H1 (cell line): Measurements from ENCODE around the gene ROBO4. TPM values are rescaled to one million over a fixed set of nuclear protein-coding genes. Genes with fewer than 3 reads are reported as not detected.

Experiments used
- CTCF ChIA-PET: fragments of 300-600 bp; sonication (Branson Sonifier 250); formaldehyde crosslinking; loops from one replicate; lab custom pipeline; 2021; ENCODE audit not compliant: partially characterized antibody; lab: Charles Lee
- POLR2A ChIA-PET: fragments of 300-600 bp; sonication (Branson Sonifier 250); formaldehyde crosslinking; loops from one replicate; lab custom pipeline; 2021; ENCODE audit warnings: inconsistent platforms; ENCODE audit not compliant: partially characterized antibody; lab: Charles Lee
- DNase-seq, 2 experiments: peaks; one replicate each; pipeline versions ENCODE4 v3.0.0 to v3.0.0-alpha.2; 2010 to 2022; ENCODE audit warnings: low spot score in 2 of 2, low read depth in 1 of 2, mixed read lengths in 1 of 2
- FAIRE-seq: peaks from 2 replicates; lab custom pipeline; 2011; peaks lifted over from hg19 to GRCh38; lab: Jason Lieb, UNC
- H2AFZ ChIP-seq: 2 replicates; pipeline ENCODE4 v1.8.1; 2012; ENCODE audit warnings: low read length, inconsistent platforms
- H2AK5ac ChIP-seq: 2 replicates; pipeline ENCODE4 v1.6.1; 2013; ENCODE audit warnings: low read depth, low read length
- H2BK120ac ChIP-seq: replicated peaks from 2 replicates; pipeline ENCODE3; 2013; ENCODE audit warnings: low read depth, low read length, inconsistent platforms
- H2BK12ac ChIP-seq: 2 replicates; pipeline ENCODE4 v1.6.1; 2013; ENCODE audit warnings: low read depth, low read length
- H2BK15ac ChIP-seq: 2 replicates; pipeline ENCODE4 v1.6.1; 2013; ENCODE audit warnings: low read length
- H2BK20ac ChIP-seq: 2 replicates; pipeline ENCODE4 v1.6.1; 2013; ENCODE audit warnings: low read length
- H2BK5ac ChIP-seq: 2 replicates; pipeline ENCODE4 v1.6.1; 2013; ENCODE audit warnings: low read depth, low read length
- H3K14ac ChIP-seq: 2 replicates; pipeline ENCODE4 v1.6.1; 2013; ENCODE audit warnings: inconsistent platforms; ENCODE audit not compliant: insufficient read length
- H3K18ac ChIP-seq: 2 replicates; pipeline ENCODE4 v1.6.1; 2013; ENCODE audit warnings: low read length; ENCODE audit errors: extremely low read depth
- H3K23ac ChIP-seq: 2 replicates; pipeline ENCODE4 v1.6.1; 2013; ENCODE audit warnings: inconsistent platforms; ENCODE audit not compliant: insufficient read length
- H3K23me2 ChIP-seq: 2 replicates; pipeline ENCODE4 v1.6.1; 2013; ENCODE audit warnings: low read depth, low read length
- H3K27ac ChIP-seq: 2 replicates; pipeline ENCODE4 v1.6.1; 2011; ENCODE audit warnings: low read depth, low read length, inconsistent platforms
- H3K27me3 ChIP-seq, 4 experiments: replicated peaks in 1 of 4; 1 replicate in 1 of 4; 2 replicates in 3 of 4; pipeline versions ENCODE4 v1.6.1 to v1.8.1; 2011 to 2013; ENCODE audit warnings: low read length in 3 of 4, mild to moderate bottlenecking in 3 of 4, inconsistent platforms in 2 of 4, mixed read lengths in 2 of 4, moderate library complexity in 1 of 4; ENCODE audit not compliant: control insufficient read depth in 3 of 4, insufficient read depth in 3 of 4; ENCODE audit errors: extremely low read depth in 1 of 4
- H3K36me3 ChIP-seq, 4 experiments: 2 replicates each; pipeline versions ENCODE4 v1.6.1 to v1.8.1; 2011 to 2013; ENCODE audit warnings: mild to moderate bottlenecking in 4 of 4, low read length in 3 of 4, moderate library complexity in 2 of 4, control low read depth in 1 of 4, inconsistent platforms in 1 of 4; ENCODE audit not compliant: insufficient read depth in 4 of 4, control insufficient read depth in 2 of 4
- H3K4ac ChIP-seq: replicated peaks from 2 replicates; pipeline ENCODE3; 2013; ENCODE audit warnings: low read length, low read depth, mixed read lengths, inconsistent platforms; ENCODE audit not compliant: insufficient read length
- H3K4me1 ChIP-seq, 4 experiments: replicated peaks in 1 of 4; 1 replicate in 1 of 4; 2 replicates in 3 of 4; pipeline versions ENCODE4 v1.6.1 to v1.8.1; 2011 to 2013; ENCODE audit warnings: low read length in 3 of 4, inconsistent platforms in 2 of 4, mixed read lengths in 1 of 4; ENCODE audit not compliant: insufficient read depth in 4 of 4, control insufficient read depth in 3 of 4
- H3K4me2 ChIP-seq, 2 experiments: 2 replicates each; pipeline versions ENCODE4 v1.6.1 to v1.8.1; 2011 to 2013; ENCODE audit warnings: low read depth in 2 of 2, low read length in 2 of 2, control low read depth in 1 of 2, inconsistent platforms in 1 of 2, mild to moderate bottlenecking in 1 of 2; ENCODE audit not compliant: insufficient read depth in 1 of 2
- H3K4me3 ChIP-seq, 4 experiments: fragments of 200-600, 300-600 bp in 1 of 4; sonication (generic), shearing (Covaris generic), sonication (Bioruptor Twin) in 1 of 4; 2 replicates each; pipeline versions ENCODE4 v1.5.1 to v1.8.1; 2011 to 2016; ENCODE audit warnings: low read length in 4 of 4, low read depth in 3 of 4, control low read depth in 2 of 4, inconsistent platforms in 2 of 4, mild to moderate bottlenecking in 2 of 4, mixed read lengths in 1 of 4, moderate library complexity in 1 of 4; ENCODE audit not compliant: insufficient read depth in 2 of 4; ENCODE audit errors: extremely low read depth in 1 of 4
- H3K56ac ChIP-seq: replicated peaks from 2 replicates; pipeline ENCODE3; 2013; ENCODE audit warnings: low read depth, mild to moderate bottlenecking, mixed read lengths, low read length, inconsistent platforms; ENCODE audit not compliant: insufficient read length
- H3K79me1 ChIP-seq: 2 replicates; pipeline ENCODE4 v1.6.1; 2013; ENCODE audit warnings: low read depth, low read length, control low read depth
- H3K79me2 ChIP-seq, 2 experiments: 2 replicates each; pipeline versions ENCODE4 v1.6.1 to v1.8.1; 2012 to 2013; ENCODE audit warnings: low read length in 2 of 2, mild to moderate bottlenecking in 2 of 2, inconsistent platforms in 1 of 2; ENCODE audit not compliant: insufficient read depth in 2 of 2, control insufficient read depth in 1 of 2
- H3K9ac ChIP-seq, 4 experiments: replicated peaks in 1 of 4; 1 replicate in 1 of 4; 2 replicates in 3 of 4; pipeline versions ENCODE4 v1.6.1 to v1.8.1; 2011 to 2013; ENCODE audit warnings: low read depth in 3 of 4, low read length in 3 of 4, control low read depth in 2 of 4, mild to moderate bottlenecking in 2 of 4, moderate library complexity in 2 of 4, inconsistent platforms in 1 of 4; ENCODE audit errors: extremely low read depth in 1 of 4
- H3K9me3 ChIP-seq, 2 experiments: 2 replicates each; pipeline versions ENCODE4 v1.6.1 to v1.8.1; 2012 to 2013; ENCODE audit warnings: mild to moderate bottlenecking in 2 of 2, moderate library complexity in 2 of 2, control low read depth in 1 of 2, inconsistent platforms in 1 of 2, low read depth in 1 of 2, low read length in 1 of 2, mixed read lengths in 1 of 2; ENCODE audit not compliant: insufficient read depth in 2 of 2
- H4K20me1 ChIP-seq, 2 experiments: replicated peaks in 1 of 2; 2 replicates each; pipeline versions ENCODE3 to v1.8.1; 2011 to 2013; ENCODE audit warnings: inconsistent platforms in 2 of 2, low read length in 2 of 2, mild to moderate bottlenecking in 1 of 2; ENCODE audit not compliant: insufficient read depth in 2 of 2, control insufficient read depth in 1 of 2
- H4K5ac ChIP-seq: 2 replicates; pipeline ENCODE4 v1.6.1; 2013; ENCODE audit warnings: low read length, low read depth, mixed read lengths, inconsistent platforms; ENCODE audit not compliant: insufficient read length
- H4K8ac ChIP-seq: 2 replicates; pipeline ENCODE4 v1.8.0; 2013; ENCODE audit warnings: mild to moderate bottlenecking, moderate library complexity, low read length, inconsistent platforms; ENCODE audit not compliant: insufficient read depth; ENCODE audit errors: extremely low read depth
- H4K91ac ChIP-seq: replicated peaks from 2 replicates; pipeline ENCODE3; 2013; ENCODE audit warnings: low read length, mixed read lengths, inconsistent platforms; ENCODE audit not compliant: insufficient read length
- ASH2L ChIP-seq: fragments of 200-600, 300-600 bp; sonication (generic); IDR thresholded peaks from one replicate; pipeline ENCODE4 v1.7.1; 2017; ENCODE audit warnings: low read length
- BCL11A ChIP-seq, 2 experiments: IDR thresholded peaks; one replicate each; pipeline ENCODE4 v1.6.1; 2011; ENCODE audit warnings: low read depth in 2 of 2, low read length in 2 of 2, mild to moderate bottlenecking in 2 of 2
- CTBP2 ChIP-seq: IDR thresholded peaks from 2 replicates; pipeline ENCODE4 v1.7.0; 2011; ENCODE audit warnings: borderline replicate concordance, mild to moderate bottlenecking, moderate library complexity, mixed read lengths, low read length; ENCODE audit not compliant: insufficient read depth, insufficient read length
- EP300 ChIP-seq, 2 experiments: IDR thresholded peaks; 1 replicate in 1 of 2; 2 replicates in 1 of 2; pipeline ENCODE4 v1.6.1; 2011 to 2012; ENCODE audit warnings: low read depth in 2 of 2, low read length in 2 of 2, mild to moderate bottlenecking in 2 of 2, borderline replicate concordance in 1 of 2, inconsistent platforms in 1 of 2, moderate library complexity in 1 of 2
- FOSL1 ChIP-seq: IDR thresholded peaks from 2 replicates; pipeline ENCODE4 v1.6.1; 2011; ENCODE audit warnings: mild to moderate bottlenecking, low read depth, low read length, moderate library complexity; ENCODE audit not compliant: insufficient read depth
- KDM1A ChIP-seq: fragments of 200-600, 300-600 bp; sonication (generic); IDR thresholded peaks from 2 replicates; pipeline ENCODE4 v1.7.1; 2016; ENCODE audit warnings: mild to moderate bottlenecking, low read length, borderline replicate concordance
- PHF8 ChIP-seq: fragments of 200-600 bp; sonication (generic); conservative IDR thresholded peaks from 2 replicates; pipeline ENCODE4 v1.7.1; 2012; ENCODE audit warnings: low read depth, mild to moderate bottlenecking, inconsistent platforms, low read length, moderate library complexity
- POLR2A ChIP-seq, 2 experiments: IDR thresholded peaks; 1 replicate in 1 of 2; 2 replicates in 1 of 2; pipeline ENCODE4 v1.6.1; 2011; ENCODE audit warnings: low read depth in 2 of 2, low read length in 2 of 2, mild to moderate bottlenecking in 2 of 2; ENCODE audit errors: control extremely low read depth in 1 of 2
- SP2 ChIP-seq: IDR thresholded peaks from 2 replicates; pipeline ENCODE4 v1.6.1; 2012; ENCODE audit warnings: mild to moderate bottlenecking, low read length, inconsistent platforms
- SUZ12 ChIP-seq: fragments of 200-600 bp; sonication (generic); IDR thresholded peaks from 2 replicates; pipeline ENCODE4 v1.6.1; 2012; ENCODE audit warnings: mild to moderate bottlenecking, inconsistent platforms, low read length, moderate library complexity, mixed read lengths
- WGBS, 2 experiments: shearing (Covaris generic) in 1 of 2; methylation state at CpG; one replicate each; pipeline versions ENCODE4 v1.1.6 to v1.1.7; 2013 to 2015; ENCODE audit warnings: low lambda C conversion rate in 2 of 2, mixed read lengths in 2 of 2, inconsistent platforms in 1 of 2, low coverage in 1 of 2, missing lambda C conversion rate in 1 of 2; ENCODE audit not compliant: insufficient replicate concordance in 2 of 2, insufficient coverage in 1 of 2, insufficient read length in 1 of 2; ENCODE audit errors: extremely low coverage in 1 of 2, missing lambda C conversion rate in 1 of 2; 5-methylcytosine and 5-hydroxymethylcytosine counted together
- polyA plus RNA-seq, 7 experiments: library from polyadenylated mRNA; depleted of rRNA in 3 of 7; stranded (reverse) in 5 of 7; unstranded in 2 of 7; fragments of >200 nt in 5 of 7; fragments of 200-250 nt in 2 of 7; gene quantifications; 1 replicate in 5 of 7; 2 replicates in 1 of 7; 4 replicates in 1 of 7; pipeline versions ENCODE4 v1.2.1 to v1.2.3, GENCODE V29; 2011 to 2013; ENCODE audit warnings: missing spikeins in 2 of 7, mixed read lengths in 2 of 7
- total RNA-seq: library from RNA; stranded (reverse); fragmentation: NEBNext Ultra II Directional; extraction: Animal tissue kit (Norgen Biotek cat#: 25700); gene quantifications from 2 replicates; pipeline ENCODE4 v1.2.1, GENCODE V29; 2021

The ROBO4 gene
- total and polyA plus RNA-seq, 2 of the 8 experiments (the other 6 are each of a cell fraction or from before 2014, with no cell fraction given), result 0.03 TPM; not detected in 1

DNA sequence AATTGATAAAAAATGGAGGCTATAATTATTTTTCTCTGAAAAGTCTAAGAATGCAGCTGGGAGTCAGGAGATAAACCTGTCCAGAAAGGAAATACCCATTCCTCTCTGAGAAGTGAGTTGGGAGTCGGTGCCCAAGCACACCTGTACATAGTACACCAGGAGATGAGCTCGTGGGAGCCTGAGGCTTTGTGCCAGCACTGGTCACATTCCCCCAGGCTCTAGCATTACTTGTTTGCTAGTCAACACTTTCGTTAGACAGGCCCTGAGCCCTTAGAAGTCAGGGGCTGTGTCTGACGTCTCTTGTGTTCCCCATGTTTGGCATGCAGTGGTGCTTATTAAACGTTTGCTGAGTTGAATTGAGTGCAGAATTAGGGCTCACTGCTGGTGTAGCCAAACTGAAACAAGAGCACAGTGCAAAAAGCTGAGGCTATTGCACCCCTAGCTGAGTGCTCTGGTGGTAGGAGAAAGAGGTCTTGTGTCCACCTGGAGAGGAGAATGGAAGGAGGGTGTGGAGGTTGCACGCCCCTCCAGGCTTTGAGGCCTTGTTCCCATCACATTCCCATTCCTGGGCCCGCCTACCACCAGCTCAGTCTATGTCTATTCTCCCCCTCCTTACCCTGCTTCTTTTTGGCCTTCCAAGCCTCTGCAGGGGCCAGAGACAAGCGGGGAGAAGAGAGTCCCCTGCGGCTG, 6.8 kb downstream of the ROBO4 start:
- no peaks in the 10 kb centered on the region for H4K20me1 ChIP-seq
- H3K4me3 ChIP-seq, result no peak overlapping the region
- H3K23me2 ChIP-seq, result no peaks in the 10 kb centered on the region
- H3K36me3 ChIP-seq, result no peaks in the 10 kb centered on the region
- H2BK120ac ChIP-seq, result no peak overlapping the region
- no peak overlapping the region for H3K4ac ChIP-seq
- FAIRE-seq (no peak), DNase-seq (no peak)
- no peak overlapping the region for H4K91ac ChIP-seq
- no peak overlapping the region for H4K5ac ChIP-seq
- no peak overlapping the region for H2BK15ac ChIP-seq
- H3K27me3 ChIP-seq, result peaks cover 0 to 3% (median under 1%) of the 10 kb centered on the region in 4 experiments; a peak in 2 of 7 replicates
- H3K79me1 ChIP-seq, result no peaks in the 10 kb centered on the region
- WGBS, 2 experiments, result 81% methylated on average over 9 of the region's 9 CpGs; no CpG with 5 or more reads in 1 of the 2 experiments
- no peak overlapping the region for H3K4me2 ChIP-seq
- H2AK5ac ChIP-seq, result no peak overlapping the region
- no peak overlapping the region for H2BK20ac ChIP-seq
- no peak overlapping the region for H3K23ac ChIP-seq
- no peak overlapping the region for H3K56ac ChIP-seq
- no peak overlapping the region for H2AFZ ChIP-seq
- CTCF ChIA-PET, result interaction anchor here (0.8 to 4.8 kb wide), 9 partner anchors 9 to 548 kb away, joined by 3 to 22 read pairs (median 6); no protein-coding TSS in a partner anchor
- POLR2A ChIA-PET, result no interaction called here
- 0 out of 2 replicates have a peak overlapping the region, but pooled peaks have one; percentile 27 for H2BK12ac ChIP-seq
- H4K8ac ChIP-seq, result no peak overlapping the region
- no peak overlapping the region for H3K27ac ChIP-seq
- H3K4me1 ChIP-seq, result no peaks in the 10 kb centered on the region; a peak in 1 of 7 replicates
- H3K18ac ChIP-seq, result no peak overlapping the region
- H3K14ac ChIP-seq, result no peak overlapping the region
- H3K79me2 ChIP-seq, result no peaks in the 10 kb centered on the region
- no peaks in the 10 kb centered on the region for H3K9me3 ChIP-seq
- TF ChIP-seq CTBP2 (no peak), FOSL1 (no peak), SP2 (no peak), POLR2A (IDR thresholded peaks at IDR 0.05; ENCODE audit: control extremely low read depth in 1 of 2, low read depth in 2 of 2, low read length in 2 of 2) (no peak), EP300 (IDR thresholded peaks at IDR 0.05; ENCODE audit: borderline replicate concordance in 1 of 2, low read depth in 2 of 2, low read length in 2 of 2) (no peak), ASH2L (no peak), PHF8 (no peak), KDM1A (no peak), SUZ12 (no peak), BCL11A (IDR thresholded peaks at IDR 0.05; ENCODE audit: low read depth in 2 of 2, low read length in 2 of 2) (no peak)
- no peak overlapping the region for H3K9ac ChIP-seq
- H2BK5ac ChIP-seq, result no peak overlapping the region
